ENCODE data around the gene CGB7. TPM values are rescaled to one million over a fixed set of nuclear protein-coding genes. Genes with fewer than 3 reads are reported as not detected.
A peak's percentile ranks its signal among the peaks of the same experiment; 100 is the strongest.

The CGB7 gene
- total RNA-seq, 5 donors from 2014 or later (not counting 1 experiment from before 2014, with no cell fraction given), result not detected

GRCh38 chr19:49017666-49018351 is 39.7 kb downstream of the CGB7 start:
- H3K36me3 Mint-ChIP-seq, result no peaks in the 10 kb centered on the region
- Histone ChIP-seq H3K36me3 (ENCODE audit: control insufficient read depth in 2 of 2, extremely low read depth in 1 of 2, insufficient read depth in 1 of 2, low read length in 1 of 2) (peaks cover 3 to 5% of the 10 kb centered on the region in 2 donors), H3K4me3 (ENCODE audit: control insufficient read depth in 1 of 2, extremely low read depth in 1 of 2, low read length in 1 of 2) (peak overlapping the region; percentile 64 to 68), H3K27ac (ENCODE audit: low read length) (peak overlapping the region; percentile 49), H3K9me3 (no peaks in the 10 kb centered on the region), H3K4me1 (ENCODE audit: control insufficient read depth in 1 of 2, extremely low read depth in 1 of 2, insufficient read depth in 2 of 2, low read length in 2 of 2) (peaks cover 7 to 33% of the 10 kb centered on the region in 2 experiments), H3K27me3 (replicated peaks in 1 of 2; ENCODE audit: control insufficient read depth in 2 of 2, extremely low read depth in 1 of 2, insufficient read depth in 2 of 2, low read length in 1 of 2) (peaks cover 0 to 15% of the 10 kb centered on the region in 2 experiments)
- H3K4me1 Mint-ChIP-seq, result peaks cover 19 to 32% (median 25%) of the 10 kb centered on the region in 3 donors
- H3K27ac Mint-ChIP-seq, result peak overlapping the region in 1 of 2 donors; percentile 28
- peak overlapping the region; percentile 83 to 95 (median 86) for H3K4me3 Mint-ChIP-seq
- DNase-seq (peak; percentile 40 to 77 (median 64)), ATAC-seq (replicated peaks in 1 of 4) (peak; percentile 85 to 87 (median 86))
- WGBS (ENCODE audit: insufficient coverage), result 2% methylated on average over 60 of the region's 62 CpGs
- peaks cover 0 to 6% of the 10 kb centered on the region in 2 donors for H3K27me3 Mint-ChIP-seq
- H3K9me3 Mint-ChIP-seq, result no peaks in the 10 kb centered on the region
- POLR2A ChIA-PET, result no interaction called here
- CTCF ChIA-PET, result interaction anchor here (0.6 to 2.9 kb wide), 4 partner anchors 18 to 1556 kb away, joined by 3 to 15 read pairs (median 6); partner anchors contain the start of genes FUT2 (in 1 of the 2), GYS1 (in 1 of the 2) and RUVBL2 (in 1 of the 2)

DNA sequence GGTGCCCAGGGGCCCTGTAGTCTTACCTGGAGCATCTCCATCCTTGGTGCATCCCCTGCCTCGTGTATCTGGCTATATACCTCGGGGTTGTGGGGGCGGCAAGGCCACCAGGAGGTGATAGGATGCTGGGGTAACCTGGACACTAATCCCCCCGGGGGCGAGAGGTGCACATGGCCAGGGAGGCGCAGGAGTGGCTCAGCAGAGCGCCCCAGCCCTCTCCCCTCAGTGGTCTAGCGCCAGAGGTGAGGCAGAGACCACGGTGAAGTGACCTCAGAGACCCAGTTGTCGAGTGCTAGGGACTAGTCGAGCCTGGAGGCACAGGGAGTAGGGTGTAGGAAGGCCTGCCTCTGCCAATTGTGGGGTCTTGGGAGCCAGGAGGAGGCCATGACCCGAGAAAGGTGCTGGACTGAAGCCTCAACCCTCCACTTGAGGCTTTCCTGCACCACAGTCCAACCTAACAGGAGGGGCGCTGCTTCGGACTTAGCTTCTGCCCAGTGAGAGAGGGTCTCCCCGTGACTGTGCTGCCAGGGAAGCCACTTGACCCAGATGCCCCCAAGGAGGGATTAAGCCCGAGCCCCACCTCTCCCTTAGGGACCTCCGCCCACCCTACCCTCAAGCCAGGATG is 40.4 kb downstream of the CGB7 start, which contains the start of gene LHB:
TSS of gene LHB (minus strand) at position 51 of the 625 bp plus-strand sequence. CDS start at position 41, 10 bp downstream.
- no peaks in the 10 kb centered on the region for H3K9me3 ChIP-seq
- Mint-ChIP-seq H3K9me3 (no peaks in the 10 kb centered on the region), H3K27me3 (peaks cover 0 to 6% of the 10 kb centered on the region in 2 donors), H3K4me3 (peak within 1 kb of the TSS; percentile 83 to 95 (median 86)), H3K27ac (peak within 1 kb of the TSS in 1 of 2 donors; percentile 28), H3K36me3 (no peaks in the 10 kb centered on the region), H3K4me1 (peaks cover 19 to 32% (median 25%) of the 10 kb centered on the region in 3 donors)
- H3K4me1 ChIP-seq (ENCODE audit: control insufficient read depth in 1 of 2, extremely low read depth in 1 of 2, insufficient read depth in 2 of 2, low read length in 2 of 2), result peaks cover 7 to 33% of the 10 kb centered on the region in 2 experiments
- POLR2A ChIA-PET, result no interaction called here
- CTCF ChIA-PET, result interaction anchor here (0.6 to 2.9 kb wide), 3 partner anchors 17 to 1556 kb away, joined by 5 to 15 read pairs (median 6); partner anchors contain the start of genes GYS1 (in 1 of the 2) and RUVBL2 (in 1 of the 2)
- peak within 1 kb of the TSS; percentile 49 for H3K27ac ChIP-seq (ENCODE audit: low read length)
- peak within 1 kb of the TSS; percentile 64 to 68 for H3K4me3 ChIP-seq (ENCODE audit: control insufficient read depth in 1 of 2, extremely low read depth in 1 of 2, low read length in 1 of 2)
- WGBS (ENCODE audit: insufficient coverage), result 91% methylated on average over 4 of the region's 17 CpGs
- H3K36me3 ChIP-seq (ENCODE audit: control insufficient read depth in 2 of 2, extremely low read depth in 1 of 2, insufficient read depth in 1 of 2, low read length in 1 of 2), result peaks cover 3 to 5% of the 10 kb centered on the region in 2 donors
- peaks cover 0 to 15% of the 10 kb centered on the region in 2 experiments for H3K27me3 ChIP-seq (replicated peaks in 1 of 2; ENCODE audit: control insufficient read depth in 2 of 2, extremely low read depth in 1 of 2, insufficient read depth in 2 of 2, low read length in 1 of 2)
- ATAC-seq (replicated peaks in 1 of 4), result no peak
- DNase-seq, result no peak

- H3K4me3 ChIP-seq (ENCODE audit: control insufficient read depth in 1 of 2, extremely low read depth in 1 of 2, low read length in 1 of 2), result no peak overlapping the region
- peaks cover 7 to 33% of the 10 kb centered on the region in 2 experiments for H3K4me1 ChIP-seq (ENCODE audit: control insufficient read depth in 1 of 2, extremely low read depth in 1 of 2, insufficient read depth in 2 of 2, low read length in 2 of 2)
- peaks cover 5 to 14% of the 10 kb centered on the region in 2 donors for H3K36me3 ChIP-seq (ENCODE audit: control insufficient read depth in 2 of 2, extremely low read depth in 1 of 2, insufficient read depth in 1 of 2, low read length in 1 of 2)
- H3K4me3 Mint-ChIP-seq, result peak overlapping the region in 1 of 3 donors; percentile 43
- POLR2A ChIA-PET, result no interaction called here
- H3K9me3 ChIP-seq, result no peaks in the 10 kb centered on the region
- peaks cover 0 to 15% of the 10 kb centered on the region in 2 experiments for H3K27me3 ChIP-seq (replicated peaks in 1 of 2; ENCODE audit: control insufficient read depth in 2 of 2, extremely low read depth in 1 of 2, insufficient read depth in 2 of 2, low read length in 1 of 2)
- no peak for ATAC-seq (replicated peaks in 1 of 4)
- no peaks in the 10 kb centered on the region for H3K36me3 Mint-ChIP-seq
- CTCF ChIA-PET, result no interaction called here
- no peak overlapping the region for H3K27ac ChIP-seq (ENCODE audit: low read length)
- no peak for DNase-seq
- H3K4me1 Mint-ChIP-seq, result peaks cover 18 to 29% (median 23%) of the 10 kb centered on the region in 3 donors
- no peak overlapping the region for H3K27ac Mint-ChIP-seq
- peaks cover 0 to 6% of the 10 kb centered on the region in 2 donors for H3K27me3 Mint-ChIP-seq
- 89% methylated on average over 7 of the region's 29 CpGs for WGBS (ENCODE audit: insufficient coverage)
- no peaks in the 10 kb centered on the region for H3K9me3 Mint-ChIP-seq
These were observed 41.3 kb downstream of the CGB7 start for GRCh38 chr19:49016067-49016839.

GRCh38 chr19:49014870-49015255 is 42.7 kb downstream of the CGB7 start:
- Mint-ChIP-seq H3K4me3 (no peak overlapping the region), H3K9me3 (no peaks in the 10 kb centered on the region), H3K27ac (no peak overlapping the region), H3K4me1 (peaks cover 12 to 17% (median 12%) of the 10 kb centered on the region in 3 donors), H3K36me3 (peaks cover 3% of the 10 kb centered on the region), H3K27me3 (peaks cover 0 to 6% of the 10 kb centered on the region in 2 donors)
- ATAC-seq (replicated peaks in 1 of 4) (no peak), DNase-seq (no peak)
- Histone ChIP-seq H3K36me3 (ENCODE audit: control insufficient read depth in 2 of 2, extremely low read depth in 1 of 2, insufficient read depth in 1 of 2, low read length in 1 of 2) (peaks cover 7 to 19% of the 10 kb centered on the region in 2 donors), H3K27me3 (replicated peaks in 1 of 2; ENCODE audit: control insufficient read depth in 2 of 2, extremely low read depth in 1 of 2, insufficient read depth in 2 of 2, low read length in 1 of 2) (peaks cover 0 to 10% of the 10 kb centered on the region in 2 experiments), H3K27ac (ENCODE audit: low read length) (no peak overlapping the region), H3K9me3 (no peaks in the 10 kb centered on the region), H3K4me3 (ENCODE audit: control insufficient read depth in 1 of 2, extremely low read depth in 1 of 2, low read length in 1 of 2) (no peak overlapping the region), H3K4me1 (ENCODE audit: control insufficient read depth in 1 of 2, extremely low read depth in 1 of 2, insufficient read depth in 2 of 2, low read length in 2 of 2) (peaks cover 7 to 27% of the 10 kb centered on the region in 2 experiments)
- ChIA-PET CTCF (no interaction called here), POLR2A (no interaction called here)
- WGBS (ENCODE audit: insufficient coverage), result 90% methylated on average over 17 of the region's 18 CpGs

DNA sequence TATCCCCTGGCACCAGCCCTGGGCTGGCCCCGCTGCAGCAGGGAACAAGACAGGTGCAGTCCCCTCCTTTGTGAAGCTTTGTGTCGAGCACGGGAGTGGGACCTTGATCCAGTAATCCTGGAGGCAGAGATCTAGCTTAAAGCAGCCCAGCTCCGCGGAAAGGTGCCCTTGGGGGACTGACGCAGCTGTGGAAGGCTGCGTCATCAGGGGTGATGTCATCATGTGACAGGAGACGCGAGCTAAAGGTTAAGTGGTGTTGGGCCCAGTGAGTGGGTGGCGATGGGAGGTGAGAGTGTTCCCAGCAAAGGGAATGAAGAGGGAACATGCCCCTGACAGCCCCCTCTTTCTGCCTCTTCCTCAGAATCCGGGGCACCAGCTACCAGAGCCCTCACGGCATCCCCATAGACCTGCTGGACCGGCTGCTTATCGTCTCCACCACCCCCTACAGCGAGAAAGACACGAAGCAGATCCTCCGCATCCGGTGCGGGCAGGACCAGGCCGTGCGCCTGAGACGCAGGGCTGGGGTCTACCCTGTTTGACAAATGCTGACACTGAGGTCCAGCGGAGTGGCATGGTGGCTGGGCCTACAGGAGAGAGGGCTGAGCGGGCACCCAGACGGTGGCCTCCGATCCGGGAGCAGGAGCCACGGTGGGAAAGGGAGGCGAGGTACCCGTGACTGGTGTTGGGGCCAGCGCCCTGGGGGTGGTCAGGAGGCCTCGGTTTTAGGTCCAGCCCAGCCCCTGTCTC is 43.3 kb downstream of the CGB7 start:
- Histone ChIP-seq H3K27me3 (replicated peaks in 1 of 2; ENCODE audit: control insufficient read depth in 2 of 2, extremely low read depth in 1 of 2, insufficient read depth in 2 of 2, low read length in 1 of 2) (peaks cover 0 to 4% of the 10 kb centered on the region in 2 experiments), H3K4me3 (ENCODE audit: control insufficient read depth in 1 of 2, extremely low read depth in 1 of 2, low read length in 1 of 2) (no peak overlapping the region), H3K36me3 (ENCODE audit: control insufficient read depth in 2 of 2, extremely low read depth in 1 of 2, insufficient read depth in 1 of 2, low read length in 1 of 2) (peaks cover 12 to 22% of the 10 kb centered on the region in 2 donors), H3K9me3 (no peaks in the 10 kb centered on the region), H3K4me1 (ENCODE audit: control insufficient read depth in 1 of 2, extremely low read depth in 1 of 2, insufficient read depth in 2 of 2, low read length in 2 of 2) (peaks cover 7 to 22% of the 10 kb centered on the region in 2 experiments), H3K27ac (ENCODE audit: low read length) (no peak overlapping the region)
- POLR2A ChIA-PET, result no interaction called here
- Mint-ChIP-seq H3K9me3 (no peaks in the 10 kb centered on the region), H3K36me3 (peaks cover 3% of the 10 kb centered on the region), H3K27ac (no peak overlapping the region), H3K4me3 (no peak overlapping the region), H3K27me3 (peaks cover 0 to 6% of the 10 kb centered on the region in 2 donors), H3K4me1 (peaks cover 6 to 13% (median 8%) of the 10 kb centered on the region in 3 donors)
- CTCF ChIA-PET, result interaction anchor here in 1 of 2 donors (0.9 kb wide), 1 partner anchor 21 kb away, joined by 3 read pairs; the partner anchor contains the start of genes GYS1 and RUVBL2
- DNase-seq, result no peak
- ATAC-seq (replicated peaks in 1 of 4), result no peak
- 97% methylated on average over 30 of the region's 32 CpGs for WGBS (ENCODE audit: insufficient coverage)
